ENCODE measurements around the gene PATL1.

Gene PATL1

DNA sequence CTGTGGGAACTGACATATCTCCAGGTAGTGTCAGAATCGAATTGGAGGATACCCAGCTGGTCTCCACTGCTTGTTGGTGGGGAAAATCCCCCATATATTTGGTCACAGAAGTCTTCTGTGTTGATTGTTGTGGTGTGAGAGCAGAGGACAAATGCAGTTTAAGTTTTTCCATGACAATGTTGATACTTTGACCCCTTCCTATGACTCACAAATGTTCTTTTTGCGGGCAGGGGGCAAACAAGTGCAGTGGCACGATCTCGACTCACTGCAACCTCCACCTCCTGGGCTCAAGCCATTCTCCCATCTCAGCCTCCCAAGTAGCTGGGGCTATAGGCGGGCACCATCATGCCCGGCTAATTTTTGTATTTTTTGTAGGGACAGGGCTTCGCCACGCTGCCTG is 7.4 kb upstream of the PATL1 start:
- CTCF ChIA-PET = interaction anchor here (0.6 to 3.2 kb wide), 3 partner anchors 129 to 1852 kb away, joined by 3 to 16 read pairs (median 3); no protein-coding TSS in a partner anchor
- POLR2A ChIA-PET = no interaction called here
- TF ChIP-seq, protein P1, sequence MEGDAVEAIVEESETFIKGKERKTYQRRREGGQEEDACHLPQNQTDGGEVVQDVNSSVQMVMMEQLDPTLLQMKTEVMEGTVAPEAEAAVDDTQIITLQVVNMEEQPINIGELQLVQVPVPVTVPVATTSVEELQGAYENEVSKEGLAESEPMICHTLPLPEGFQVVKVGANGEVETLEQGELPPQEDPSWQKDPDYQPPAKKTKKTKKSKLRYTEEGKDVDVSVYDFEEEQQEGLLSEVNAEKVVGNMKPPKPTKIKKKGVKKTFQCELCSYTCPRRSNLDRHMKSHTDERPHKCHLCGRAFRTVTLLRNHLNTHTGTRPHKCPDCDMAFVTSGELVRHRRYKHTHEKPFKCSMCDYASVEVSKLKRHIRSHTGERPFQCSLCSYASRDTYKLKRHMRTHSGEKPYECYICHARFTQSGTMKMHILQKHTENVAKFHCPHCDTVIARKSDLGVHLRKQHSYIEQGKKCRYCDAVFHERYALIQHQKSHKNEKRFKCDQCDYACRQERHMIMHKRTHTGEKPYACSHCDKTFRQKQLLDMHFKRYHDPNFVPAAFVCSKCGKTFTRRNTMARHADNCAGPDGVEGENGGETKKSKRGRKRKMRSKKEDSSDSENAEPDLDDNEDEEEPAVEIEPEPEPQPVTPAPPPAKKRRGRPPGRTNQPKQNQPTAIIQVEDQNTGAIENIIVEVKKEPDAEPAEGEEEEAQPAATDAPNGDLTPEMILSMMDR (IDR thresholded peaks at IDR 0.05; ENCODE audit: insufficient read depth, low read length, missing control alignments) = no peak
- H3K4me3 ChIP-seq (ENCODE audit: low read depth, low read length) = no peak overlapping the region
- DNase-seq (ENCODE audit: low read depth, low spot score) = no peak

DNA sequence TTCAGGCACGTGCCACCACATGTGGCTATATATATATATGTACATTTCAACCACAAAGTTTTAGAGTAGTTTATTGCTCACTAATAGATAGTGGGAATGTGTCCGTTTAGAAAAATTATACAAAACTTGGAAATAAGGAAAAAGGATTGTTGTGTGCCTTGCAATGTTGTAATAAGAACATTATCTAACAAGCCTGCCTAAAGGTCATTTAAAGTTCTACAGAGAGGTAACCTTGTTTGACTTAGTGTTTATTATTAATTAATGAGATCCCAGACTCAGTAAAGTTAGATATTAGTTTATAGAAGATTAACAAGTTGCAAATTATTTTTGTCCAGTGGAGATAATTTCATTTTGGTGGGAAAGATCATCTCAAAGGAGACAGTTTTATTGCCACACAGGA is 5.5 kb upstream of the PATL1 start:
- CTCF ChIA-PET = interaction anchor here (0.7 to 3.6 kb wide), 3 partner anchors 127 to 1344 kb away, joined by 3 to 13 read pairs (median 3); no protein-coding TSS in a partner anchor
- TF ChIP-seq, protein P1 (IDR thresholded peaks at IDR 0.05; ENCODE audit: insufficient read depth, low read length, missing control alignments) = no peak
- no peak for DNase-seq (ENCODE audit: low read depth, low spot score)
- no peak overlapping the region for H3K4me3 ChIP-seq (ENCODE audit: low read depth, low read length)
- POLR2A ChIA-PET = interaction anchor here (0.5 kb wide), 1 partner anchor 24 kb away, joined by 5 read pairs; no protein-coding TSS in a partner anchor

DNA sequence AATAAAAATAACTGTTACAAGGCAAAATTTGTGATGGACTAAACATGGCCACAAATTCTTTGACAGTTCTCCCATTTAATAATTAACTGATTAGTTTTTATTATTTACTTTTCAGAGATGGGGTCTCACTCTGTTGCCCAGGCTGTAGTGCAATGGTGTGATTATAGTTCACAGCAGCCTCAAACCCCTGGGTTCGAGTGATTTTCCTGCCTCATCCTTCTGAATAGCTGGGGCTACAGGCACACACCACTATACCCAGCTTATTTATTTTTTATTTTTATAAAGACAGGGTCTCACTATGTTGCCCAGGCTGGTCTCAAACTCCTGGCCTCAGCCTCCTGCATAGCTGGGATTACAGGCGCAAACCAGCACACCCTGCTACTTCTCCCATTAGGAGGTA is 4.5 kb upstream of the PATL1 start:
- CTCF ChIA-PET = interaction anchor here (1.3 to 3.6 kb wide), 2 partner anchors 128 to 136 kb away, joined by 3 to 13 read pairs; no protein-coding TSS in a partner anchor
- POLR2A ChIA-PET = no interaction called here
- TF ChIP-seq, protein P1 (IDR thresholded peaks at IDR 0.05; ENCODE audit: insufficient read depth, low read length, missing control alignments) = no peak
- no peak for DNase-seq (ENCODE audit: low read depth, low spot score)
- no peak overlapping the region for H3K4me3 ChIP-seq (ENCODE audit: low read depth, low read length)

DNA sequence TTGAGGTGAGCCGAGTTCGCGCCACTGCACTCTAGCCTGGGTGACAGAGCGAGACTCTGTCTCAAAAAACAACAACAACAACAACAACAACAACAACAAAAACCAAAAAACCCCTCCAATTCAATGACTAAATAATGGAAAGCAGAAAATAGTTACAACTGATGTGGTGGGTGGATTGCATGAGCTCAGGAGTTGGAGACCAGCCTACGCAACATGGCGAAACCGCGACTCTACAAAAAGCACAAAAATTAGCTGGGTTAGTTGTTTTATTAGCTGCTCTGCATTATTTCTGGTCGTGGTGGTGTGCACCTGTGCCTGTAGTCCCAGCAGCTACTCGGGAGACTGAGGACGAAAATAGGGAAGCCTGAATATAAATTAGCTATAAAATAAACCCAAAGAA is 2.6 kb upstream of the PATL1 start:
- ChIA-PET CTCF (interaction anchor here (1.3 to 4.4 kb wide), 3 partner anchors 9 to 134 kb away, joined by 3 to 32 read pairs (median 13); no protein-coding TSS in a partner anchor), POLR2A (no interaction called here)
- H3K4me3 ChIP-seq (ENCODE audit: low read depth, low read length) = no peak overlapping the region
- DNase-seq (ENCODE audit: low read depth, low spot score) = no peak
- TF ChIP-seq, protein P1 (IDR thresholded peaks at IDR 0.05; ENCODE audit: insufficient read depth, low read length, missing control alignments) = no peak

DNA sequence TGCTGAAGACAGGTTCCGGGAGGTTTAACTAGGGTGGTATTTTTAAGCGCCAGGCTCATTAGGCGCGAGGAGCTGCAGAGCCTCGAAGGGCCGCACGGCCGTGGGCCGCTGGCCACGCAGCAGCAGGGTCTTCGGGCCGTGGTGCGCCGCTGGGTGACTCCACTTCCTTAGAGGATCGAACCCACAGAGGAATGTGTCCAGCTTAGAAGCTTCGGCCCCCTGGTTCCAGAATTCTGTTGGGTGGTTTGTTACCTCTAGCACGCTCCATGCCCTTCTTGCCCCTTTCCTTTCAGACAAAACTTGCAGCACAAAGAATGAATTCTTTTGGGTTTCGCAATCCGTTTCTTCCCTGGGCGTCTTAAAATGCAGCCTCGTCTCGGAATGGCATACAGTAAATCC is 773 bp upstream of the PATL1 start:
- peak overlapping the region; percentile 76 for H3K4me3 ChIP-seq (ENCODE audit: low read depth, low read length)
- ChIA-PET POLR2A (interaction anchor here (0.5 to 1.4 kb wide), 6 partner anchors 32 to 1095 kb away, joined by 3 to 9 read pairs (median 4); partner anchors contain the start of genes OSBP and STX3), CTCF (interaction anchor here (0.6 to 4.4 kb wide), 9 partner anchors 8 to 132 kb away, joined by 3 to 32 read pairs (median 6); partner anchors contain the start of gene STX3)
- DNase-seq (ENCODE audit: low read depth, low spot score) = peak; percentile 16
- TF ChIP-seq, protein P1 (IDR thresholded peaks at IDR 0.05; ENCODE audit: insufficient read depth, low read length, missing control alignments) = no peak

DNA sequence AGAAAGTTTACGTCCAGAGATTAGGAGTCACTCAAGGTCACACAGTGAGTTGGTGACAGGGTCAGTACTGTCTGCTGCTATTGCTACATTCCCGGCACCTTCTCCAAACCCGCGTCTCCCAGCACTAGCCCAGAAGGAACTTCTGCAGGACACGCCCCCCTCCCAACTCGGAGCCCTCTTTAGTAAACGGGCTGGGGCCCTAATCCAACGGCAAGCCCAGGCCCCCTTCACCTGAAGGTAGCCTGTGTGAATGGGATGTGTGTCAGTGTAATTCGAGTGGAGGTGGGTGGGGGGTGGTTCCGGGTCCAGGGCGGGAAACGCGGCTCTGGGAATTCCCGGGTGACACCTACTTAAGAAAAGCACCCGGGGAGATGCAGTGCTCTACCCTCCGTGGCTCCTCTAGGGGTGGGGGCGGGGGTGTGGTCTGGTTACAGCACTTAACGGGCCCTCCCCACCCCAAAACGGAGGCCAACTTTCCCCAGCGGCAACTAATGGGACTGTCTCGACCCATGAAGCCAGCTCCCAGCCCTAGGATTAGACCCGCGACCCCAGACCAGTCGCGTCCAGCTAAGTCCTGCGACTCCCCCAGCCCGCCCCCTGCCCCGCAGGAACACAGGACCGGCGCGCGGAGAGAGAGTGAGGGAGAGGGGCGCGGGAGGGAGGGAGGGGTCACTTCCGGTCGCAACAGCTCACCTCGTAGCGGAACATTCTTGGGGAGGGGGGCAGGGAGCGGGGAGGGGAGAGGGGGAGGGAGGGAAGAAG is 468 bp downstream of the PATL1 start:
- CTCF ChIA-PET = interaction anchor here (1.2 to 4.4 kb wide), 8 partner anchors 9 to 131 kb away, joined by 3 to 32 read pairs (median 6); partner anchors contain the start of gene STX3
- POLR2A ChIA-PET = interaction anchor here (0.6 to 1.4 kb wide), 5 partner anchors 12 to 131 kb away, joined by 3 to 9 read pairs (median 4); partner anchors contain the start of genes OSBP and STX3
- peak overlapping the region; percentile 81 for H3K4me3 ChIP-seq (ENCODE audit: low read depth, low read length)
- DNase-seq (ENCODE audit: low read depth, low spot score) = no peak
- TF ChIP-seq, protein P1 (IDR thresholded peaks at IDR 0.05; ENCODE audit: insufficient read depth, low read length, missing control alignments) = no peak
